Calu3 (cell line): Measurements from ENCODE around the gene COL16A1. TPM values are rescaled to one million over a fixed set of nuclear protein-coding genes. Genes with fewer than 3 reads are reported as not detected.

Experiments used
- BruUV-seq: library from RNA; stranded (reverse); fragments of 400-500 nt; replicated peaks from 2 replicates; lab custom pipeline; 2021; lab: Mats Ljungman, UMichigan
- CTCF ChIA-PET: fragments of 300-600 bp; sonication (Branson Sonifier 250); formaldehyde crosslinking; loops from one replicate; lab custom pipeline; 2022; ENCODE audit warnings: antibody characterized with exemption; lab: Charles Lee
- DNase-seq: peaks from one replicate; pipeline ENCODE4 v3.0.0; 2022
- H3K27ac Mint-ChIP-seq: one replicate; pipeline ENCODE4 v1.8.0; 2022; ENCODE audit warnings: mixed read lengths; ENCODE audit not compliant: unreplicated experiment
- H3K27me3 Mint-ChIP-seq: one replicate; pipeline ENCODE4 v1.8.0; 2022; ENCODE audit warnings: mixed read lengths; ENCODE audit not compliant: unreplicated experiment
- H3K36me3 Mint-ChIP-seq: one replicate; pipeline ENCODE4 v1.8.0; 2022; ENCODE audit warnings: mild to moderate bottlenecking, moderate library complexity, mixed read lengths; ENCODE audit not compliant: insufficient read depth, unreplicated experiment
- H3K4me1 Mint-ChIP-seq: one replicate; pipeline ENCODE4 v1.8.0; 2022; ENCODE audit warnings: mild to moderate bottlenecking, low read depth, mixed read lengths; ENCODE audit not compliant: unreplicated experiment
- H3K4me3 Mint-ChIP-seq: one replicate; pipeline ENCODE4 v1.8.0; 2022; ENCODE audit warnings: mild to moderate bottlenecking, low read depth, moderate library complexity, mixed read lengths; ENCODE audit not compliant: unreplicated experiment
- H3K9me3 Mint-ChIP-seq: one replicate; pipeline ENCODE4 v1.8.0; 2022; ENCODE audit warnings: low read depth, mixed read lengths; ENCODE audit not compliant: unreplicated experiment
- CTCF ChIP-seq: fragments of 200-600 bp; IDR thresholded peaks from one replicate; pipeline ENCODE4 v1.8.0; 2022; ENCODE audit warnings: antibody characterized with exemption; ENCODE audit not compliant: unreplicated experiment
- intact Hi-C: fragments of 100-400 bp; cut with micrococcal nuclease; formaldehyde crosslinking; loops from one replicate; pipeline ENCODE4 v1.10.0; 2022; ENCODE audit not compliant: unreplicated experiment
- total RNA-seq: library from RNA; stranded (reverse); gene quantifications from 2 replicates; pipeline ENCODE4 v1.2.3, GENCODE V29; 2022

Gene COL16A1
- total RNA-seq, 1 experiment from 2014 or later, result 3.8 TPM

- DNase-seq, result no peak
- Mint-ChIP-seq H3K36me3 (peaks cover 10% of the 10 kb centered on the region), H3K9me3 (no peaks in the 10 kb centered on the region), H3K27me3 (peaks cover 42% of the 10 kb centered on the region), H3K4me3 (no peak overlapping the region), H3K4me1 (peaks cover 20% of the 10 kb centered on the region), H3K27ac (no peak overlapping the region)
- BruUV-seq, result no TSS peak
- intact Hi-C loops, result loop anchor here (1.0 to 2.0 kb wide), 2 partner anchors 42 to 81 kb away; no protein-coding TSS in a partner anchor
- no peak for TF ChIP-seq CTCF
- CTCF ChIA-PET, result interaction anchor here (0.8 to 1.9 kb wide), 7 partner anchors 48 to 299 kb away, joined by 3 to 28 read pairs (median 5); no protein-coding TSS in a partner anchor
These were observed 39.3 kb downstream of the COL16A1 start for GRCh38 chr1:31664528-31664927.

DNA sequence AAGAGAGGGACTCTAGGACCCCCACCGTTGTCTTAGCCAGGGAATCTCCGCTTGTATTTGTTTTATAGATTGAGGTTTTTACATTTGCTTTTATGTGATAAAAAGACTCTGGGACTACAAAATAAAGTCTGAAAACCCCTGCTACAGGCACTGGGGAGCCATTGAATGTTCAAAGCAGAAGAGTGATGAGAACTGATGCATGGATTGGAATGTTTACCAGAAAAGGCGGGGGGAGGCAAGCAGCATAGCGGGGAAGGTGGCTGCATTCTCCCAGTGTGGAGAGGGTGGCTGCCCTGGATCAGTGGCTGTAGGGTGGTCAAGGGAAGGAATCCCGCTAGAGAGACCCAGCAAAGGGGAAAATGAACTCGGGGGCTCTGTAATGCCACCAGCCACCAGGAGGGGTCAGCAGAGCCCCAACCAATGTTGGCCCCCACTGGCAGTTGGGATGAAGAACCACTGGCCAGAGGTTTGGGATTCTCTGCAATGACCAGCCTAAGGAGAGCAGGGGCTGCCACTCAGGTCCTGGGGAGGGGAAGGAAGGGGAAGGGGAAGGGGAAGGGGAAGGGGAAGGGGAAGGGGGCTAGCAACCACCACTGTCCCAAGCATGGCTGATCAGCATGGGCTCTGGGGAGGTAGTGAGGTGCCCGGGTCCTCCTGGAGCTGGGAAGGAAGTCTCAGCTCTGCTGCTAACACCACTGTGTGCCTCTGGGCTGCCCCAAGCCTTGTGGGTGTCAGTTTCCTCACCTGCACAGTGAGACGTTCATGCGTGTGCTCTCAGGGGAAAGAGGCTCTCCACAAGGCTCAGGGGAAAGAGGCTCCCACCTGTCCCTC lies 40.0 kb downstream of the COL16A1 start:
- Mint-ChIP-seq H3K4me3 (no peak overlapping the region), H3K27ac (no peak overlapping the region), H3K27me3 (peaks cover 42% of the 10 kb centered on the region), H3K9me3 (no peaks in the 10 kb centered on the region), H3K36me3 (peaks cover 7% of the 10 kb centered on the region), H3K4me1 (peaks cover 13% of the 10 kb centered on the region)
- CTCF ChIA-PET, result interaction anchor here (0.8 to 2.5 kb wide), 9 partner anchors 48 to 300 kb away, joined by 3 to 28 read pairs (median 8); no protein-coding TSS in a partner anchor
- intact Hi-C loops, result loop anchor here (1.0 to 2.0 kb wide), 2 partner anchors 43 to 81 kb away; no protein-coding TSS in a partner anchor
- no TSS peak for BruUV-seq
- DNase-seq, result peak; percentile 78
- peak; percentile 96 for TF ChIP-seq CTCF

- Mint-ChIP-seq H3K4me3 (no peak overlapping the region), H3K9me3 (no peaks in the 10 kb centered on the region), H3K27ac (no peak overlapping the region), H3K4me1 (peaks cover 13% of the 10 kb centered on the region), H3K36me3 (peaks cover 7% of the 10 kb centered on the region), H3K27me3 (peaks cover 55% of the 10 kb centered on the region)
- CTCF ChIA-PET, result interaction anchor here (1.5 to 2.5 kb wide), 2 partner anchors 83 to 127 kb away, joined by 8 to 10 read pairs; no protein-coding TSS in a partner anchor
- intact Hi-C loops, result no loop called here
- no TSS peak for BruUV-seq
- TF ChIP-seq CTCF, result no peak
- DNase-seq, result no peak
These were observed 41.4 kb downstream of the COL16A1 start for GRCh38 chr1:31662463-31662862.

GRCh38 chr1:31661856-31662255 lies 42.0 kb downstream of the COL16A1 start:
- intact Hi-C loops, result no loop called here
- no peak overlapping the region for H3K4me3 Mint-ChIP-seq
- no TSS peak for BruUV-seq
- no peaks in the 10 kb centered on the region for H3K9me3 Mint-ChIP-seq
- peaks cover 11% of the 10 kb centered on the region for H3K4me1 Mint-ChIP-seq
- peaks cover 7% of the 10 kb centered on the region for H3K36me3 Mint-ChIP-seq
- no peak for TF ChIP-seq CTCF
- peaks cover 61% of the 10 kb centered on the region for H3K27me3 Mint-ChIP-seq
- no peak overlapping the region for H3K27ac Mint-ChIP-seq
- CTCF ChIA-PET, result interaction anchor here (2.5 kb wide), 1 partner anchor 127 kb away, joined by 10 read pairs; no protein-coding TSS in a partner anchor
- no peak for DNase-seq
